ENCODE measurements around the gene UPK2. TPM values are rescaled to one million over a fixed set of nuclear protein-coding genes. Genes with fewer than 3 reads are reported as not detected.

Gene UPK2
- polyA plus RNA-seq, 1 donor, result 11.8 TPM

DNA sequence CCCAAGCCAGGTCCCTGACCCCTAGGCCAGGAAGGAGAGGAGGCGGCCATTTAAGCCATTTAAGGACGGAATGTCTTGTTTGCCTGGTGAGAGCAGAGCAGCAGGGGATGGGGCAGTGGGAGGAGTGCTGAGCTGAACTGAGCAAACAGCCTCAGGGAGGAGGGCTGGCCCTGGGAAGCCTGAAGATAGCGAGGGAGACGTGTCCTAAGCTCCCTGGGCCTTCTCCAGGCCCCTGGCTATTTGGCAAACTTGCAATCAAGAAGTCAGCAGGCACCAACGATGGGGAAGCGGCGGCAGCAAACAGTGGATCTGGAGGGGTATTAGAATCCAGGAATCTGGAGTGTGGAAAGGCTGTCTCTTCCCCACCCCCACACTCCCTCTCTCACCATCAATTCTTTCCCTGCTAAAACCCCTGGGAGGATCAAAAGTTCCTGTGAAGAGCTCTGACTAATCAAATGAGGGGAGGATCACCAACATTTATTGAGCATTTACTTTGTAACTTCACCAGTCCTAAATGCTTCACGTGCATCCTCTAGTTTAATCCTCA lies 39.2 kb upstream of the UPK2 start:
- DNase-seq, result no peak

DNA sequence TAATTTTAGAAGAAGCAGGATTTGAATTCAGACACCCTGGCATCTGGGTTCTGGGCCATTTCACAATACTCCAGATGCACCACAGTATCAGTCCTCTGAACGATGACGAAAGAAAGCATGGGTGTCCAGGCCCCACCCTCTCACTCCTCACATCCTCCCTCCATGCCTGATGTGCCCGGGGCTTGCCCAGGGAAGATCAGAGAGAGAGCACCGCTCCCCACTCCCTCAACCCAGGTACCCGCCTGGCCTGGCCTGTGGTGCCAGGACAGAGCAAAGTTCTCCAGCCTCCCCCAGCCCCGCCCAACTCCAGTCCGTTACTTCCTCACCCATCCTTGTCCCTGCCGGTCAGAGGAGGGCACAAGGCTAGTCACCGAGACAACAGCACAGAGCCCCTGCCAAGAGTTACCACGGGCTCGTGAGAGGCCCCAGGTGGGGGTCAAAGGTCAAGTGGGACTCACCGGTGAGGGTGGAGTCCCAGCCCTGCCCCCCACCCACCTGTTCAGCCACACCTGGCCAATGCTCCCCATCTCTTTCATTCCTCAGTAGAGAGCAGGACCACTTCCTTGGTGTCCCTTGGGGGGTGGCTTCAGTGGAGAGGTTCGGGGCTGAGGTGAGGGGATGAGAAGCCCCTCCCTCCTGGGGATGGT lies 38.5 kb upstream of the UPK2 start:
- DNase-seq, result no peak

DNA sequence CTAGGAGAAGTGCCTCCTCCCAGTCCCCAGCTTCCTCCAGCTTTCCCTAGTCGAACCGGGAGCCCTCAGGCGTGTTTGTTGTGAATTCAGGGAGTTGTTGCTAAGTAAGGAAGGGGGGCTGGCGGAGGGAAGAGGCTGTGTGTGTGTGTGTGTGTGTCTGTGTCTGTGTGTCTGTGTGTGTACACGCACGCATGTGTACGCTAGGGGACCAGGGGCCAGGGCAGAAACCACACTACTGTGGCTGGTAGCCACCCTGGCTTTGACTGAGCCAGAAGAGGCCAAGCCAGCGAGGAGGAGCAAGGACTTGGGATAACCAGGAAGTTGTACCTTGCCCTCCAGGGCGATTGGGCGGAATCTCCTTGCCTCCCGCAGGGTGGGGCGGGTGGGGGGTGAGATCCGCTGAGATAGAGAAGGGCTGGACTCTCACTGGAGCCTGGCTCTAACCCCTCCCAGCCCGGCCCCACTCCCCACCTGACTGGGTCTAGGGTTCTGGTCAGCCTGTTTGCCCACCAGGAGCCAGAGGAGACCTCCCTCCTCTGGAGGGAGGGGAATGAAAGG lies 37.9 kb upstream of the UPK2 start:
- peak; percentile 87 for DNase-seq

GRCh38 chr11:118918686-118919280 lies 37.3 kb upstream of the UPK2 start:
- DNase-seq, result no peak

DNA sequence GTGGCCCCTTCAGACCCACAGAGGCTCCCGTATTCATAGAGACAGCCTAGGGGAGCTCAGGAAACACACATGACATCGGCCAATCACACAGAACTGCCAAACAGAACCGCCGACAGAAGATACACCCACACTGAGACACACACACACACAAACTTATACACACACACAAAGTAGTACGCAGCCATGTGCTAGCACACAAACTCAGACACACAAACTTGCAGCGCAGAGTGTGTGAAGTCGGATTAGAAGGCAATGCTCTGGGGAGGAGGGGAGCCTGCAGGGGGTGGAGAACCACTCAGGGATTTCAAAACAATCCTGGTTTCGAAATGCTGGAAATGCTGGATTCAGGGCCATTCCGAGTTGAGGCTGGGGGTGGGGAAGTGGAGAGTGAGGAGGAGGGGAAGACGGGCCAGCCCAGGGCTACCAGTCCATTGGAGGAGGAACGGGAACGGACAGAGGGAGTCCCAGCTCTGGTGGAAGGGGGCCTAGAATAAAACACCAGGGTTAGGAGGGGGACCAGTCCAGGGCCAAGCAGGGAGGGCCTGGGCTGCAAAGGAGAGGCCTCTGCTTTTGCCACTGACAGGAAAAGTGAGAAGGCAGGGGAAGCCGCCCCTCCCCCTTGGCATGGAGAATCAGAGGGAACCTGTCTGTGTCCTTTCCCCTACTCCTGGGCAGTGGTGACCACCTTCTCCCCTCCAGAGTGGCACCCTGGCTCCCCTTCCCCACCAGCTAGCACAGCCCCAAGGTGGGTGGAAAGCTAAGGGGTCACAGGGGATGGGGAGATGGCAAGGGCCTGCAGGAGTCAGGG lies 34.8 kb upstream of the UPK2 start:
- no peak for DNase-seq

GRCh38 chr11:118921929-118922744 lies 34.0 kb upstream of the UPK2 start:
- DNase-seq, result no peak

- DNase-seq, result no peak
These were observed 33.1 kb upstream of the UPK2 start for GRCh38 chr11:118922745-118923627.

DNA sequence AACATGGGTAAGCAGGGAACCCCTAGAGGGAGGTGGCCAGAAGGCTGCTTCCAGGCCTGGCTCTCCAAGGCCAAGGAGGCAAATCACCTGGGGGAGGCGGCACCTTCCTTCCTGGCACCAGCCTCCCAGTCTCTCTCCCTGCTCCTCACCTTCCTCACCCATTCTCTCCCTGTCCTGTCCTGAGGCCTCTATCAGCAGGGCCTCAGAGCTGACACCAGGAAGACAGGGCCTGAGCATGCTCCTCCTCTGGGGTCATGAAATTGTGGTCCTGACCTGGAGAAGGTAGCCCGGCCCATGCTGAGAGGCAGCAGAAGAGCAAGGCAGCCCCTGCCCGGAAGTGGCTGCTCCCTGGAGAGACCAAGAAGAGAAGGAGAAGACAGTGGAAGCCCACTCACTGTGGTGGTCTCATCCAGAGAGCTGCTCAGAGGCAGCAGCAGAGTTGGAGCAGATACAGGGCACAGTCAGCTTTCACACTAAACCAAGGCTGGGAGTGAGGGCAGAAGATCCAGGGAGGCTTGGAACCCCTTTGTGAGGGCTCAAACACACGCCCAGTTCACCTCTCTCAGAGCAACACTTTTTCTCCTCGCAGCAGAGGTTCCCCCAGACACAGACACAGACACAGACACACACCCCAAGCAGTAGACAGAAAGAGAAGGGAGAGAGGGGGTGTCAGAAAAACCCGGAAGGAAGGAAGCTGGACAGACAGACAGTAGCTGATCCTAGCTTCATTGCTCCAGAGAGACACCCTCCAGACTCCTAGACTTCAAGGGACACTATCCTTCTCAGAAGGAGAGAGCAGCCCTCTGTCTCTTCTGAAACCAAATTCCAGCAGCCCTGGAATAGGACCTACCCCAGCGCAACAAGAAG lies 32.1 kb upstream of the UPK2 start:
- no peak for DNase-seq

DNA sequence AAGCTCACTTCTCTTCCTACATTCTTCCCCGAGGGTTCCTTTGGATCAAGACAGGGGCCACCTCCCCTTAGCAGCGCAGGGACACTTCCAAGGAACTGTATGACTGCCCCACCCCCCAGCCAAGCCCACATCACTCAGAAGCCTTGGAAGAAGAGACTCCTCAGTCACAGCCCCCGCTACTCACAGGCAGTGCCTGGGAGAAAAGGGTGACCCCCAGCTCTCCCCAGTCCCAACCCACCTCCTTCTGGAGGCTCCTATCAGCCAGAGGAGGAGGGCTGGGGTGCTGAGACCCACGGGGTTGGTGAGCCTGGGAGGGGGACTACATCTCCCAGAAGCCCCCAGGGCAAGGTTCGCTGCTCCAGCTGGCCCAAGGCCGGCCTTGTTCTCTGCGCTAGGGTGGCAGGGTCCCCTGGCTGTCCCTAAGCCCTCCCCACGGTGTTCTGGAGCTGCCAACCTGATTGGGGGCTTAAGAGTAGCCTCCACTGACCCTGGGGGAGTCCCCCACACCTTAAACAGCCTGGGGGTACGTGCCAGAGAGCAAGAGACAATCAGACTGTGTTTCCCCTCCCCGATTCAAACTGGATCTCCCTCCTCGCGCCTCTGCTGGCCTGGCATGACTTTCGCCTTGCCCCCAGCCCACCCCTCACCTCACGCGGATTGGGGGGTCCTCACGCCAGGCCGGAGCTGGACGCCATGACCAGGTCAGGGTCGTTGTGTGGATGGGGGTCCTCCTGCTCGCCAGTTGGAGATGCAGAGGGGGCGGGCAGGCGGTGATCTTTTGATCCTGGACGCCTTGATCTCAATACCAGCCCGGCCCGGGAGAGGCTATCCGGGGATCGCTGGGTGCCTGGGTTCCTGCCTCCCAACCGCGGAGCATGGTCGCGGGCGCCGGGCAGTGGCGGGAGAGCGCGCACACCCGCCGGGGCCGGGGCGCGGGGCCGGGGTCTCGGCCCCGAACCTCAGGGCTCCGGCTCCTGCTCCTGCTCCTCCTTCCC lies 31.2 kb upstream of the UPK2 start:
- DNase-seq, result no peak

GRCh38 chr11:118927554-118928100 lies 28.5 kb upstream of the UPK2 start:
- no peak for DNase-seq

DNA sequence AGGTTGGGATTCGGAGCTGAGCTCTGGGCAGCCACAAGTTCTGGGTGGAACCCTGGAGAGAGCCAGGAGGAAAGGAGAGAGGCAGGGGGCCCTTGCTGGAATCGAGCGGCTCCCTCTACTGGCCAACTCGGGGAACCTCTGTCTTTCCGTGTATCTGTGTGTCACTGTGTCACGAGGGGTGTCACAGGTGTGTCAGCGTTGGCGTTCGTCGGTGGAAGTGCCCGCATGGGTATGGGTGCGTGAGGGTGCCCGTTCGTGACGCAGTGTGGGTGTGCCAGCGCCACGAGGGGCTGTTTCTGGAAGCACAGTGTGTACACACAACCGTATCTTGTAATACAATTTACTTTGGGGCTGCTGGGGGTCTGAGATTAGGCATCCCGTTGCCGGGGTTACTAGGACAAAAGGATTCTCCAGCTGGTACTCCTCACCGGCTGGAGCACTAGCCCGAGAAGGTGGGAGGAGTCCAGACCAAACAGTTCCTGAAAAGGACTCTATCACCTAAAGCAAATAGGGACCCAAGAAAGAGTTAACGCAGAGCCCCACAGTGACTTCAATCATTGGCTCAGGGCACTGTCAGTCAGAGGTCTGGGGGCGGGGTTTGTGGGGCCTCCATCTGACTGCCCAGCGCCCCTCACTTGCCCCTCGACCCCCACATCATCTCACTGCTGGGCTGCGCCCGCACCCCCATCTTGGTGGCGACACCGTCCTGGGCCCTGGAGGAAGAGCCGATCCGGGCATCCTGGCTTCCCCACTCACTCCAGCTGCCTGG lies 27.8 kb upstream of the UPK2 start:
- peak; percentile 98 for DNase-seq

GRCh38 chr11:118928870-118929500 lies 27.1 kb upstream of the UPK2 start:
- no peak for DNase-seq

- DNase-seq, result peak; percentile 93
These were observed 26.5 kb upstream of the UPK2 start for GRCh38 chr11:118929501-118930093.

GRCh38 chr11:118930094-118930712 lies 25.9 kb upstream of the UPK2 start:
- DNase-seq, result peak; percentile 93

DNA sequence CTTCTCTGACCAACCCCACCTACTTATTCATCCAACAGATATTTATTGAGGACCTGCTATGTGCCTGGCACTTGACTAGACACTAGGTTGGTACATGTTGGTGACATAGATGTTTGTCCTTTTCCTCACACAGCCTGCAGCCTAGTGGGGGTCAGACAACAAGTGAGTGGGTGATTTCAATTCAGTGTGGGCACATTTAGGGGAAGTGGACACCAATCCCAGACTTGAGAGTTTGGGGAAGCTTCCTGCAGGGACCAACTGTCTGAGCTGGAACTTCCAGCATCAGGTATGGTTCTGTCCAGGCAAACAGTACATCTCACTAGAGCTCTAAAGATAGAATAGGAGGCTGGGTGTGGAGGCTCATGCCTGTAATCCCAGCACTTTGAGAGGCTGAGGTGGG lies 24.5 kb upstream of the UPK2 start:
- DNase-seq, result no peak

DNA sequence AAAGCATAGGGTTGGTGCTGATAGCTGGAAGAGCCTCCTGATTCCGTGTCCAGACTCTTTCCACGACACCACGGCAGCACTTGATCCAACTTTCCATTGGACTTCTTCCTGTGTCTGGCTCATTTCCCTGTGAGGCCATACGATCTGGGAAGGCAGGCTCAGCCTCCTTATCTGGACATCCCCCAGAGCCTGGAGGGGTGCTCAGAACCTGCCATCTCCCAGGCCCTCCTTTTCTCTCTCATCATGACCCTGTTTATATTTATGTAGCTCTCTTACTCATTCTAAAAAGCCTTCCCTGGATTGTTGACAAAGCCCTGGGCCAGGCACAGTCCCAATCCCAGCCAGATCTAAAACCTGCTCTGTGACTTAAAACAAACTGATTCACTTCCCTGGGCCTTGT lies 22.6 kb upstream of the UPK2 start:
- DNase-seq, result no peak
